ENCODE results near the gene HEBP1.

DNA sequence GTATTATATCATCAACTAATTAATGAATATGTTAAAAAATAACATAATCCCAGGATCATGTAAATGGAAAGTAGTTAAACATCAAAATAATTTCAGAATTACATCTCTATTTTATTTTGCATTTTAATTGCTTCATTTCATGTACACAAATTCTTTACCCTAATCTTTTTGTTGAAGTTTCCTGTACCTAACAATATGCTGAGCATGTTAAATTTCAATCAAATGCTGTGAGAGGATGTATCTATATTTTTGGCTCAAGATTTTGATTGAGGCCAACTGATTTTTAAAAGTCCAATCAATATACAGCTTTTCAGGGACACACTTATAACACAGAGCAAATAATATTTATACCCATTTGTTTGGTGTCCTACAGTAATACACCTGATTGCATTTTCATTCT is 54.5 kb downstream of the HEBP1 start:
- TF ChIP-seq POLR2A (IDR thresholded peaks at IDR 0.05) = no peak
- TF ChIP-seq, protein P1, sequence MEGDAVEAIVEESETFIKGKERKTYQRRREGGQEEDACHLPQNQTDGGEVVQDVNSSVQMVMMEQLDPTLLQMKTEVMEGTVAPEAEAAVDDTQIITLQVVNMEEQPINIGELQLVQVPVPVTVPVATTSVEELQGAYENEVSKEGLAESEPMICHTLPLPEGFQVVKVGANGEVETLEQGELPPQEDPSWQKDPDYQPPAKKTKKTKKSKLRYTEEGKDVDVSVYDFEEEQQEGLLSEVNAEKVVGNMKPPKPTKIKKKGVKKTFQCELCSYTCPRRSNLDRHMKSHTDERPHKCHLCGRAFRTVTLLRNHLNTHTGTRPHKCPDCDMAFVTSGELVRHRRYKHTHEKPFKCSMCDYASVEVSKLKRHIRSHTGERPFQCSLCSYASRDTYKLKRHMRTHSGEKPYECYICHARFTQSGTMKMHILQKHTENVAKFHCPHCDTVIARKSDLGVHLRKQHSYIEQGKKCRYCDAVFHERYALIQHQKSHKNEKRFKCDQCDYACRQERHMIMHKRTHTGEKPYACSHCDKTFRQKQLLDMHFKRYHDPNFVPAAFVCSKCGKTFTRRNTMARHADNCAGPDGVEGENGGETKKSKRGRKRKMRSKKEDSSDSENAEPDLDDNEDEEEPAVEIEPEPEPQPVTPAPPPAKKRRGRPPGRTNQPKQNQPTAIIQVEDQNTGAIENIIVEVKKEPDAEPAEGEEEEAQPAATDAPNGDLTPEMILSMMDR (IDR thresholded peaks at IDR 0.05) = no peak

Measured in Peyer's patch (tissue), 4 donors.